Hindlimb muscle (tissue), 1 donor: Measurements from ENCODE around the gene F12. TPM values are rescaled to one million over a fixed set of nuclear protein-coding genes. Genes with fewer than 3 reads are reported as not detected.

Experiments used
- DNase-seq: peaks from one replicate; pipeline ENCODE4 v3.0.0-alpha.2; 2013
- polyA plus RNA-seq: library from polyadenylated mRNA; unstranded; fragments of 120-200 nt; gene quantifications from one replicate; pipeline ENCODE4 v1.2.1, GENCODE V29; 2013; ENCODE audit not compliant: insufficient read length

The F12 gene
- polyA plus RNA-seq, 1 donor: 0.41 TPM

GRCh38 chr5:177354711-177355110 lies 54.7 kb downstream of the F12 start:
- no peak for DNase-seq

DNA sequence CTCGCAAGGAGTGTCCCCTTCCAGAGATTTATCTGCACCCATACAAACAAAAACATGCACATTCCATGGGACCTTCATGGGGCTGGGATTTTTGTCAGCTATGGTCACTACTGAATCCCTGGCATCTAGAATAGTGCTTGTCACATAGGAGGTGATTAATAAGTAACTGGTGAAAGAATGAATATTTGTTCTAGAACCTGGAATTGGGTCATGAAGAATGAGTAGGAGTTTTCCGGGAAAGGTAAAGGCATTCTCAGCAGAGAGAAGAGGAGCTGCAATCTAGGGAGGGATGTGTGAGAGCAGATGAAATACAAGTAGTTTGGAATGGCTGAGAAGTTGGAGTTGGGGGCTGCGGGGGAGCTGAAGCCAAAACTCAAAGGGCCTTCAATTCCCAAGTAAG lies 55.1 kb downstream of the F12 start:
- DNase-seq: no peak

- no peak for DNase-seq
These were observed 56.3 kb downstream of the F12 start for GRCh38 chr5:177353093-177353492.

Other genes with a start within 250 kb of the F12 start
- gene RAB24, start 105.8 kb downstream of the F12 start, polyA plus RNA-seq: 23.0 TPM
- gene PRELID1, start 105.8 kb downstream of the F12 start, polyA plus RNA-seq: 79.7 TPM
- 20.3 TPM for gene MXD3, start 97.7 kb downstream of the F12 start, polyA plus RNA-seq
- 76.5 TPM for gene LMAN2, start 57.9 kb downstream of the F12 start, polyA plus RNA-seq
- 17.7 TPM for gene RGS14, start 51.6 kb downstream of the F12 start, polyA plus RNA-seq
- not detected for gene SLC34A1, start 25.1 kb downstream of the F12 start, polyA plus RNA-seq
- not detected for gene PFN3, start 8.9 kb downstream of the F12 start, polyA plus RNA-seq
- 17.7 TPM for gene GRK6, start 17.1 kb upstream of the F12 start, polyA plus RNA-seq
- gene PRR7, start 37.2 kb upstream of the F12 start, polyA plus RNA-seq: 0.96 TPM
- 280 TPM for gene DBN1, start 64.1 kb upstream of the F12 start, polyA plus RNA-seq
- 326 TPM for gene PDLIM7, start 88.0 kb upstream of the F12 start, polyA plus RNA-seq
- gene DOK3, start 100.3 kb upstream of the F12 start, polyA plus RNA-seq: 9.8 TPM
- 45.8 TPM for gene DDX41, start 107.4 kb upstream of the F12 start, polyA plus RNA-seq
- gene FAM193B, start 145.0 kb upstream of the F12 start, polyA plus RNA-seq: 59.9 TPM
- gene TMED9, start 182.6 kb upstream of the F12 start, polyA plus RNA-seq: 114 TPM
- 20.7 TPM for gene B4GALT7, start 190.6 kb upstream of the F12 start, polyA plus RNA-seq